ENCODE results near the gene PGLYRP4.

Gene PGLYRP4

GRCh38 chr1:153348511-153349362 lies at the start of gene PGLYRP4:
Gene PGLYRP4 (minus strand): TSS chr1:153348841. CDS start chr1:153347932, 909 bp downstream.
- Histone ChIP-seq H3K36me3 (ENCODE audit: control insufficient read depth, insufficient read depth, low read length, severe bottlenecking) (no peaks in the 10 kb centered on the region), H3K9ac (ENCODE audit: low read length) (no peak within 1 kb of the TSS), H3K4me3 (ENCODE audit: low read length) (no peak within 1 kb of the TSS), H3K4me1 (ENCODE audit: control insufficient read depth, insufficient read depth, low read length) (no peaks in the 10 kb centered on the region), H3K9me3 (ENCODE audit: control insufficient read depth, low read length) (no peaks in the 10 kb centered on the region), H3K27me3 (replicated peaks; ENCODE audit: control insufficient read depth, insufficient read depth, low read length) (peaks cover 71% of the 10 kb centered on the region)
- no peak for DNase-seq (ENCODE audit: low read depth)

- DNase-seq (ENCODE audit: low read depth), result no peak
- no peaks in the 10 kb centered on the region for H3K4me1 ChIP-seq (ENCODE audit: control insufficient read depth, insufficient read depth, low read length)
- H3K27me3 ChIP-seq (replicated peaks; ENCODE audit: control insufficient read depth, insufficient read depth, low read length), result peaks cover 56% of the 10 kb centered on the region
- no peaks in the 10 kb centered on the region for H3K36me3 ChIP-seq (ENCODE audit: control insufficient read depth, insufficient read depth, low read length, severe bottlenecking)
- H3K4me3 ChIP-seq (ENCODE audit: low read length), result no peak overlapping the region
- no peaks in the 10 kb centered on the region for H3K9me3 ChIP-seq (ENCODE audit: control insufficient read depth, low read length)
- no peak overlapping the region for H3K9ac ChIP-seq (ENCODE audit: low read length)
Observed at GRCh38 chr1:153397924-153398651, 49.4 kb upstream of the PGLYRP4 start.

GRCh38 chr1:153397051-153397923 lies 48.6 kb upstream of the PGLYRP4 start:
- no peak overlapping the region for H3K9ac ChIP-seq (ENCODE audit: low read length)
- H3K4me1 ChIP-seq (ENCODE audit: control insufficient read depth, insufficient read depth, low read length), result no peaks in the 10 kb centered on the region
- H3K4me3 ChIP-seq (ENCODE audit: low read length), result no peak overlapping the region
- no peaks in the 10 kb centered on the region for H3K36me3 ChIP-seq (ENCODE audit: control insufficient read depth, insufficient read depth, low read length, severe bottlenecking)
- H3K9me3 ChIP-seq (ENCODE audit: control insufficient read depth, low read length), result no peaks in the 10 kb centered on the region
- H3K27me3 ChIP-seq (replicated peaks; ENCODE audit: control insufficient read depth, insufficient read depth, low read length), result peaks cover 60% of the 10 kb centered on the region
- DNase-seq (ENCODE audit: low read depth), result no peak

- DNase-seq (ENCODE audit: low read depth), result no peak
- Histone ChIP-seq H3K4me1 (ENCODE audit: control insufficient read depth, insufficient read depth, low read length) (no peaks in the 10 kb centered on the region), H3K9me3 (ENCODE audit: control insufficient read depth, low read length) (no peaks in the 10 kb centered on the region)
Observed at GRCh38 chr1:153396461-153396860, 47.8 kb upstream of the PGLYRP4 start.

GRCh38 chr1:153395776-153396175 lies 47.1 kb upstream of the PGLYRP4 start:
- no peak for DNase-seq (ENCODE audit: low read depth)
- Histone ChIP-seq H3K9me3 (ENCODE audit: control insufficient read depth, low read length) (no peaks in the 10 kb centered on the region), H3K9ac (ENCODE audit: low read length) (no peak overlapping the region)

More at GRCh38 chr1:153396461-153396860, 47.8 kb upstream of the PGLYRP4 start:
- H3K9ac ChIP-seq (ENCODE audit: low read length), result no peak overlapping the region
- no peak overlapping the region for H3K4me3 ChIP-seq (ENCODE audit: low read length)
- H3K27me3 ChIP-seq (replicated peaks; ENCODE audit: control insufficient read depth, insufficient read depth, low read length), result peaks cover 67% of the 10 kb centered on the region
- no peaks in the 10 kb centered on the region for H3K36me3 ChIP-seq (ENCODE audit: control insufficient read depth, insufficient read depth, low read length, severe bottlenecking)

GRCh38 chr1:153395136-153395685 lies 46.6 kb upstream of the PGLYRP4 start:
- no peak overlapping the region for H3K9ac ChIP-seq (ENCODE audit: low read length)
- peaks cover 4% of the 10 kb centered on the region for H3K4me1 ChIP-seq (ENCODE audit: control insufficient read depth, insufficient read depth, low read length)
- peaks cover 73% of the 10 kb centered on the region for H3K27me3 ChIP-seq (replicated peaks; ENCODE audit: control insufficient read depth, insufficient read depth, low read length)
- no peaks in the 10 kb centered on the region for H3K36me3 ChIP-seq (ENCODE audit: control insufficient read depth, insufficient read depth, low read length, severe bottlenecking)
- DNase-seq (ENCODE audit: low read depth), result no peak
- no peaks in the 10 kb centered on the region for H3K9me3 ChIP-seq (ENCODE audit: control insufficient read depth, low read length)
- H3K4me3 ChIP-seq (ENCODE audit: low read length), result no peak overlapping the region

More at GRCh38 chr1:153395776-153396175, 47.1 kb upstream of the PGLYRP4 start:
- peaks cover 1% of the 10 kb centered on the region for H3K4me1 ChIP-seq (ENCODE audit: control insufficient read depth, insufficient read depth, low read length)
- peaks cover 71% of the 10 kb centered on the region for H3K27me3 ChIP-seq (replicated peaks; ENCODE audit: control insufficient read depth, insufficient read depth, low read length)
- no peak overlapping the region for H3K4me3 ChIP-seq (ENCODE audit: low read length)
- H3K36me3 ChIP-seq (ENCODE audit: control insufficient read depth, insufficient read depth, low read length, severe bottlenecking), result no peaks in the 10 kb centered on the region

GRCh38 chr1:153394391-153394790 lies 45.8 kb upstream of the PGLYRP4 start:
- Histone ChIP-seq H3K4me1 (ENCODE audit: control insufficient read depth, insufficient read depth, low read length) (peaks cover 4% of the 10 kb centered on the region), H3K36me3 (ENCODE audit: control insufficient read depth, insufficient read depth, low read length, severe bottlenecking) (no peaks in the 10 kb centered on the region), H3K9ac (ENCODE audit: low read length) (no peak overlapping the region), H3K9me3 (ENCODE audit: control insufficient read depth, low read length) (no peaks in the 10 kb centered on the region), H3K27me3 (replicated peaks; ENCODE audit: control insufficient read depth, insufficient read depth, low read length) (peaks cover 80% of the 10 kb centered on the region), H3K4me3 (ENCODE audit: low read length) (no peak overlapping the region)
- DNase-seq (ENCODE audit: low read depth), result no peak

- H3K4me1 ChIP-seq (ENCODE audit: control insufficient read depth, insufficient read depth, low read length), result peaks cover 4% of the 10 kb centered on the region
- H3K4me3 ChIP-seq (ENCODE audit: low read length), result no peak overlapping the region
- DNase-seq (ENCODE audit: low read depth), result no peak
- H3K36me3 ChIP-seq (ENCODE audit: control insufficient read depth, insufficient read depth, low read length, severe bottlenecking), result no peaks in the 10 kb centered on the region
- H3K9me3 ChIP-seq (ENCODE audit: control insufficient read depth, low read length), result no peaks in the 10 kb centered on the region
- peaks cover 78% of the 10 kb centered on the region for H3K27me3 ChIP-seq (replicated peaks; ENCODE audit: control insufficient read depth, insufficient read depth, low read length)
- H3K9ac ChIP-seq (ENCODE audit: low read length), result no peak overlapping the region
Observed at GRCh38 chr1:153393926-153394325, 45.3 kb upstream of the PGLYRP4 start.

GRCh38 chr1:153392822-153393221 lies 44.2 kb upstream of the PGLYRP4 start:
- DNase-seq (ENCODE audit: low read depth), result no peak
- Histone ChIP-seq H3K27me3 (replicated peaks; ENCODE audit: control insufficient read depth, insufficient read depth, low read length) (peaks cover 76% of the 10 kb centered on the region), H3K4me1 (ENCODE audit: control insufficient read depth, insufficient read depth, low read length) (peaks cover 4% of the 10 kb centered on the region), H3K36me3 (ENCODE audit: control insufficient read depth, insufficient read depth, low read length, severe bottlenecking) (no peaks in the 10 kb centered on the region), H3K9ac (ENCODE audit: low read length) (no peak overlapping the region), H3K9me3 (ENCODE audit: control insufficient read depth, low read length) (no peaks in the 10 kb centered on the region), H3K4me3 (ENCODE audit: low read length) (no peak overlapping the region)

- DNase-seq (ENCODE audit: low read depth), result no peak
- no peak overlapping the region for H3K9ac ChIP-seq (ENCODE audit: low read length)
- peaks cover 73% of the 10 kb centered on the region for H3K27me3 ChIP-seq (replicated peaks; ENCODE audit: control insufficient read depth, insufficient read depth, low read length)
- H3K9me3 ChIP-seq (ENCODE audit: control insufficient read depth, low read length), result no peaks in the 10 kb centered on the region
- no peak overlapping the region for H3K4me3 ChIP-seq (ENCODE audit: low read length)
- H3K36me3 ChIP-seq (ENCODE audit: control insufficient read depth, insufficient read depth, low read length, severe bottlenecking), result no peaks in the 10 kb centered on the region
- H3K4me1 ChIP-seq (ENCODE audit: control insufficient read depth, insufficient read depth, low read length), result peaks cover 4% of the 10 kb centered on the region
Observed at GRCh38 chr1:153392258-153392657, 43.6 kb upstream of the PGLYRP4 start.

Measured in adipocyte (in vitro differentiated cells).